SKM-1 treated with dmso at 0.1 percent for 144 hours (cell line): ENCODE measurements around the gene VENTX.
"Not testable (repeated sequence)": the region's sequence is repeated elsewhere in the genome, so short reads cannot be mapped to it uniquely, and the experiment has no call there.

Experiments
- DNase-seq: peaks from one replicate; lab custom pipeline; 2025; ENCODE audit not compliant: unreplicated experiment; lab: John Stamatoyannopoulos, UW

VENTX gene

GRCh38 chr10:133234796-133235195 lies 2.9 kb upstream of the VENTX start:
- DNase-seq = not testable (repeated sequence)

GRCh38 chr10:133235265-133235855 lies 2.3 kb upstream of the VENTX start:
- DNase-seq = no peak

- DNase-seq = peak; percentile 45
Observed at GRCh38 chr10:133235932-133236331, 1.7 kb upstream of the VENTX start.

- DNase-seq = no peak
Observed at GRCh38 chr10:133236401-133237240, 1.0 kb upstream of the VENTX start.

- no peak for DNase-seq
Observed at GRCh38 chr10:133237241-133237587, 441 bp upstream of the VENTX start.

GRCh38 chr10:133238466-133238804 lies 780 bp downstream of the VENTX start:
- DNase-seq = no peak

GRCh38 chr10:133239990-133240389 lies 2.3 kb downstream of the VENTX start:
- no peak for DNase-seq

GRCh38 chr10:133241501-133242205 lies 4.0 kb downstream of the VENTX start:
- no peak for DNase-seq

GRCh38 chr10:133242611-133243356 lies 5.1 kb downstream of the VENTX start:
- DNase-seq = no peak

- no peak for DNase-seq
Observed at GRCh38 chr10:133243593-133243992, 5.9 kb downstream of the VENTX start.

- no peak for DNase-seq
Observed at GRCh38 chr10:133245439-133246235, 8.0 kb downstream of the VENTX start.

- DNase-seq = no peak
Observed at GRCh38 chr10:133246236-133246626, 8.6 kb downstream of the VENTX start.

GRCh38 chr10:133247681-133248333 lies 10.2 kb downstream of the VENTX start:
- DNase-seq = no peak

GRCh38 chr10:133248334-133248715 lies 10.7 kb downstream of the VENTX start:
- no peak for DNase-seq

- DNase-seq = no peak
Observed at GRCh38 chr10:133249094-133249780, 11.6 kb downstream of the VENTX start.

GRCh38 chr10:133249975-133250754 lies 12.5 kb downstream of the VENTX start:
- DNase-seq = no peak

GRCh38 chr10:133251388-133252222 lies 13.9 kb downstream of the VENTX start:
- DNase-seq = no peak

GRCh38 chr10:133252223-133252552 lies 14.5 kb downstream of the VENTX start:
- DNase-seq = no peak
